Measurements from ENCODE around the gene DYNC2LI1. TPM values are rescaled to one million over a fixed set of nuclear protein-coding genes. Genes with fewer than 3 reads are reported as not detected.
A peak's percentile ranks its signal among the peaks of the same experiment; 100 is the strongest.

The DYNC2LI1 gene
- total RNA-seq, 1 donor from 2014 or later, result 15.3 TPM

- no peaks in the 10 kb centered on the region for H4K20me1 ChIP-seq (ENCODE audit: insufficient read depth, low read length)
- no peak overlapping the region for H3K4me2 ChIP-seq (ENCODE audit: low read length)
- TF ChIP-seq CTCF (IDR thresholded peaks at IDR 0.05; ENCODE audit: insufficient read depth, low read depth, low read length) (no peak), EZH2 (IDR thresholded peaks at IDR 0.05; ENCODE audit: insufficient read depth, low read length) (no peak)
- DNase-seq (ENCODE audit: low read depth) (no peak), FAIRE-seq (no peak)
- no peaks in the 10 kb centered on the region for H3K36me3 Mint-ChIP-seq (ENCODE audit: low read depth, unreplicated experiment)
- no peaks in the 10 kb centered on the region for H3K4me1 Mint-ChIP-seq (ENCODE audit: low read depth, unreplicated experiment)
- H3K4me1 ChIP-seq (ENCODE audit: insufficient read depth, low read length), result no peaks in the 10 kb centered on the region
- no peaks in the 10 kb centered on the region for H3K36me3 ChIP-seq (ENCODE audit: insufficient read depth, low read length)
- peaks cover 4% of the 10 kb centered on the region for H3K9me3 Mint-ChIP-seq (ENCODE audit: unreplicated experiment)
- no peak overlapping the region for H3K27ac ChIP-seq (ENCODE audit: low read depth, low read length)
- H3K27me3 ChIP-seq (ENCODE audit: insufficient read depth, low read length), result peaks cover 20% of the 10 kb centered on the region
- H3K4me3 ChIP-seq (ENCODE audit: insufficient read depth, low read depth, low read length), result no peak overlapping the region
- peaks cover 45% of the 10 kb centered on the region for H3K27me3 Mint-ChIP-seq (ENCODE audit: low read depth, unreplicated experiment)
- no peak overlapping the region for H3K27ac Mint-ChIP-seq (ENCODE audit: unreplicated experiment)
- no peaks in the 10 kb centered on the region for H3K9me3 ChIP-seq (ENCODE audit: insufficient read depth, low read depth, low read length)
- H3K79me2 ChIP-seq (ENCODE audit: insufficient read depth, low read length), result no peaks in the 10 kb centered on the region
- no peak overlapping the region for H3K4me3 Mint-ChIP-seq (ENCODE audit: unreplicated experiment)
- H3K9ac ChIP-seq (ENCODE audit: low read length), result no peak overlapping the region
- H2AFZ ChIP-seq (ENCODE audit: low read depth, low read length), result no peak overlapping the region
Measured at GRCh38 chr2:43826305-43827250, 52.7 kb downstream of the DYNC2LI1 start.

GRCh38 chr2:43831543-43832294 is 57.9 kb downstream of the DYNC2LI1 start:
- no peak overlapping the region for H3K4me3 Mint-ChIP-seq (ENCODE audit: unreplicated experiment)
- H3K27me3 Mint-ChIP-seq (ENCODE audit: low read depth, unreplicated experiment), result peaks cover 21% of the 10 kb centered on the region
- no peaks in the 10 kb centered on the region for H3K4me1 Mint-ChIP-seq (ENCODE audit: low read depth, unreplicated experiment)
- Histone ChIP-seq H3K79me2 (ENCODE audit: insufficient read depth, low read length) (no peaks in the 10 kb centered on the region), H3K4me3 (ENCODE audit: insufficient read depth, low read depth, low read length) (peak overlapping the region; percentile 17), H3K27ac (ENCODE audit: low read depth, low read length) (no peak overlapping the region), H3K9ac (ENCODE audit: low read length) (no peak overlapping the region), H3K27me3 (ENCODE audit: insufficient read depth, low read length) (peaks cover 22% of the 10 kb centered on the region), H2AFZ (ENCODE audit: low read depth, low read length) (peak overlapping the region; percentile 69), H3K9me3 (ENCODE audit: insufficient read depth, low read depth, low read length) (no peaks in the 10 kb centered on the region), H3K4me1 (ENCODE audit: insufficient read depth, low read length) (no peaks in the 10 kb centered on the region), H3K36me3 (ENCODE audit: insufficient read depth, low read length) (no peaks in the 10 kb centered on the region), H3K4me2 (ENCODE audit: low read length) (peak overlapping the region; percentile 80), H4K20me1 (ENCODE audit: insufficient read depth, low read length) (no peaks in the 10 kb centered on the region)
- peaks cover 2% of the 10 kb centered on the region for H3K9me3 Mint-ChIP-seq (ENCODE audit: unreplicated experiment)
- peak; percentile 4 for DNase-seq (ENCODE audit: low read depth)
- no peak for FAIRE-seq
- H3K27ac Mint-ChIP-seq (ENCODE audit: unreplicated experiment), result no peak overlapping the region
- H3K36me3 Mint-ChIP-seq (ENCODE audit: low read depth, unreplicated experiment), result no peaks in the 10 kb centered on the region
- TF ChIP-seq EZH2 (IDR thresholded peaks at IDR 0.05; ENCODE audit: insufficient read depth, low read length) (no peak), CTCF (IDR thresholded peaks at IDR 0.05; ENCODE audit: insufficient read depth, low read depth, low read length) (no peak)
